ENCODE results near the gene CRYGN.

DNA sequence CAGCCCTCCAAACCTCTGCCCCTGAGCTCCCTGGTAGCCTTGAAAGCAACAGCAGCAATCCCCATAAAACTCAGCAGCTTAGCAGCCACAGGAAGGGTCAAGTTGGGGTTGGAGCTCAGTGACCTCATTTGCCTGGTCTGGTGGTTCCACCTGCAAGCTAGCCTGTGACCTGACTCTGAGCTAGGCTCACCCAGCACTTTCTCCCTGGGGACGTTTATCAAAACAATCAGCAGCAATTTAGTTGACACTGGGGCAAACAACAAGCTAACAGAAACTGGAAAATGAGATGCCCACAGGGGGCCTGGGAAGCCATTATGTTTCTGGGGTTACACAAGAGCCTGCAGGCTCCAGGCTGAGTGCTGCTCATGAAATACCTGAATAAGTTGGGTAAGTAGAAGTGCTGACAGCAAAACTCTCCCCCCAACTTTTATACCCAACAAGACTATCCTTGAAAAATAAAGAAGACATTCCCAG lies 22.4 kb upstream of the CRYGN start:
- TF ChIP-seq, protein P1, sequence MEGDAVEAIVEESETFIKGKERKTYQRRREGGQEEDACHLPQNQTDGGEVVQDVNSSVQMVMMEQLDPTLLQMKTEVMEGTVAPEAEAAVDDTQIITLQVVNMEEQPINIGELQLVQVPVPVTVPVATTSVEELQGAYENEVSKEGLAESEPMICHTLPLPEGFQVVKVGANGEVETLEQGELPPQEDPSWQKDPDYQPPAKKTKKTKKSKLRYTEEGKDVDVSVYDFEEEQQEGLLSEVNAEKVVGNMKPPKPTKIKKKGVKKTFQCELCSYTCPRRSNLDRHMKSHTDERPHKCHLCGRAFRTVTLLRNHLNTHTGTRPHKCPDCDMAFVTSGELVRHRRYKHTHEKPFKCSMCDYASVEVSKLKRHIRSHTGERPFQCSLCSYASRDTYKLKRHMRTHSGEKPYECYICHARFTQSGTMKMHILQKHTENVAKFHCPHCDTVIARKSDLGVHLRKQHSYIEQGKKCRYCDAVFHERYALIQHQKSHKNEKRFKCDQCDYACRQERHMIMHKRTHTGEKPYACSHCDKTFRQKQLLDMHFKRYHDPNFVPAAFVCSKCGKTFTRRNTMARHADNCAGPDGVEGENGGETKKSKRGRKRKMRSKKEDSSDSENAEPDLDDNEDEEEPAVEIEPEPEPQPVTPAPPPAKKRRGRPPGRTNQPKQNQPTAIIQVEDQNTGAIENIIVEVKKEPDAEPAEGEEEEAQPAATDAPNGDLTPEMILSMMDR (IDR thresholded peaks at IDR 0.05): no peak
- TF ChIP-seq JUND (IDR thresholded peaks at IDR 0.05): no peak
- TF ChIP-seq SMC3 (IDR thresholded peaks at IDR 0.05; ENCODE audit: low read depth, low read length): no peak
- no peak for TF ChIP-seq ELF1 (IDR thresholded peaks at IDR 0.05)
- TF ChIP-seq POLR2AphosphoS5 (IDR thresholded peaks at IDR 0.05; ENCODE audit: low read depth, low read length): peak; percentile 24; the same call in 1 of the 2 replicates
- no peak for TF ChIP-seq TCF12 (IDR thresholded peaks at IDR 0.05)
- TF ChIP-seq GABPA (IDR thresholded peaks at IDR 0.05; ENCODE audit: low read depth): no peak
- TF ChIP-seq, protein P2, sequence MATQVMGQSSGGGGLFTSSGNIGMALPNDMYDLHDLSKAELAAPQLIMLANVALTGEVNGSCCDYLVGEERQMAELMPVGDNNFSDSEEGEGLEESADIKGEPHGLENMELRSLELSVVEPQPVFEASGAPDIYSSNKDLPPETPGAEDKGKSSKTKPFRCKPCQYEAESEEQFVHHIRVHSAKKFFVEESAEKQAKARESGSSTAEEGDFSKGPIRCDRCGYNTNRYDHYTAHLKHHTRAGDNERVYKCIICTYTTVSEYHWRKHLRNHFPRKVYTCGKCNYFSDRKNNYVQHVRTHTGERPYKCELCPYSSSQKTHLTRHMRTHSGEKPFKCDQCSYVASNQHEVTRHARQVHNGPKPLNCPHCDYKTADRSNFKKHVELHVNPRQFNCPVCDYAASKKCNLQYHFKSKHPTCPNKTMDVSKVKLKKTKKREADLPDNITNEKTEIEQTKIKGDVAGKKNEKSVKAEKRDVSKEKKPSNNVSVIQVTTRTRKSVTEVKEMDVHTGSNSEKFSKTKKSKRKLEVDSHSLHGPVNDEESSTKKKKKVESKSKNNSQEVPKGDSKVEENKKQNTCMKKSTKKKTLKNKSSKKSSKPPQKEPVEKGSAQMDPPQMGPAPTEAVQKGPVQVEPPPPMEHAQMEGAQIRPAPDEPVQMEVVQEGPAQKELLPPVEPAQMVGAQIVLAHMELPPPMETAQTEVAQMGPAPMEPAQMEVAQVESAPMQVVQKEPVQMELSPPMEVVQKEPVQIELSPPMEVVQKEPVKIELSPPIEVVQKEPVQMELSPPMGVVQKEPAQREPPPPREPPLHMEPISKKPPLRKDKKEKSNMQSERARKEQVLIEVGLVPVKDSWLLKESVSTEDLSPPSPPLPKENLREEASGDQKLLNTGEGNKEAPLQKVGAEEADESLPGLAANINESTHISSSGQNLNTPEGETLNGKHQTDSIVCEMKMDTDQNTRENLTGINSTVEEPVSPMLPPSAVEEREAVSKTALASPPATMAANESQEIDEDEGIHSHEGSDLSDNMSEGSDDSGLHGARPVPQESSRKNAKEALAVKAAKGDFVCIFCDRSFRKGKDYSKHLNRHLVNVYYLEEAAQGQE (IDR thresholded peaks at IDR 0.05; ENCODE audit: low read depth, low read length): no peak
- TF ChIP-seq, protein P3, sequence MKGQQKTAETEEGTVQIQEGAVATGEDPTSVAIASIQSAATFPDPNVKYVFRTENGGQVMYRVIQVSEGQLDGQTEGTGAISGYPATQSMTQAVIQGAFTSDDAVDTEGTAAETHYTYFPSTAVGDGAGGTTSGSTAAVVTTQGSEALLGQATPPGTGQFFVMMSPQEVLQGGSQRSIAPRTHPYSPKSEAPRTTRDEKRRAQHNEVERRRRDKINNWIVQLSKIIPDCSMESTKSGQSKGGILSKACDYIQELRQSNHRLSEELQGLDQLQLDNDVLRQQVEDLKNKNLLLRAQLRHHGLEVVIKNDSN (IDR thresholded peaks at IDR 0.05; ENCODE audit: borderline replicate concordance, low read depth): no peak
- no peak for TF ChIP-seq EP300 (IDR thresholded peaks at IDR 0.05; ENCODE audit: borderline replicate concordance in 1 of 2, low read depth in 1 of 2, low read length in 1 of 2)
- no peak for TF ChIP-seq SIN3A (IDR thresholded peaks at IDR 0.05; ENCODE audit: borderline replicate concordance, low read depth, low read length)

All from SK-N-SH (cell line).